ENCODE measurements around the gene GOSR2. TPM values are rescaled to one million over a fixed set of nuclear protein-coding genes. Genes with fewer than 3 reads are reported as not detected.

The GOSR2 gene
- polyA plus RNA-seq, 1 donor (not counting 4 experiments of a cell fraction or from before 2014, with no cell fraction given), result 48.6 TPM

GRCh38 chr17:46943501-46944393, 20.8 kb downstream of the GOSR2 start:
- TF ChIP-seq CTCF (optimal IDR thresholded peaks at IDR 0.05 in 1 of 3, IDR thresholded peaks at IDR 0.05 in 1 of 3, conservative IDR thresholded peaks at IDR 0.05 in 1 of 3; ENCODE audit: extremely low read depth in 1 of 3, insufficient read depth in 2 of 3, low read length in 3 of 3) (no peak), EZH2 (IDR thresholded peaks at IDR 0.05; ENCODE audit: low read length) (no peak)
- H3K9me1 ChIP-seq (ENCODE audit: control insufficient read depth, extremely low read depth, insufficient read depth, low read length), result no peaks in the 10 kb centered on the region
- H3K36me3 ChIP-seq (ENCODE audit: control insufficient read depth in 2 of 2, extremely low read depth in 1 of 2, insufficient read depth in 2 of 2, low read length in 2 of 2), result peaks cover 9 to 16% of the 10 kb centered on the region in 2 experiments
- H3K4me2 ChIP-seq (ENCODE audit: control insufficient read depth, extremely low read depth, insufficient read depth, low read depth, low read length), result no peak overlapping the region
- no peak overlapping the region for H2AFZ ChIP-seq (ENCODE audit: control insufficient read depth, low read length)
- peaks cover 3% of the 10 kb centered on the region for H4K20me1 ChIP-seq (ENCODE audit: control insufficient read depth, extremely low read depth, insufficient read depth, low read length)
- dilution Hi-C loops (cut with MboI; ENCODE audit: extremely low pct_ligation_motif_present, low sequenced_read_pairs), result no loop called here
- no peak overlapping the region for H3K9ac ChIP-seq (ENCODE audit: control insufficient read depth, extremely low read depth, insufficient read depth, low read length)
- no peaks in the 10 kb centered on the region for H3K27me3 ChIP-seq (ENCODE audit: control insufficient read depth, extremely low read depth, insufficient read depth, low read length)
- no peaks in the 10 kb centered on the region for H3K4me1 ChIP-seq (ENCODE audit: control insufficient read depth, extremely low read depth, insufficient read depth, low read length)
- no peak overlapping the region for H3K27ac ChIP-seq (ENCODE audit: control insufficient read depth, insufficient read depth, low read length)
- DNase-seq (ENCODE audit: low read depth, low spot score) (no peak), FAIRE-seq (no peak)
- no peaks in the 10 kb centered on the region for H3K9me3 ChIP-seq (ENCODE audit: control insufficient read depth, low read depth, low read length)
- no peaks in the 10 kb centered on the region for H3K79me2 ChIP-seq (ENCODE audit: control insufficient read depth, insufficient read depth, low read length)
- no peak overlapping the region for H3K4me3 ChIP-seq (ENCODE audit: control insufficient read depth in 2 of 3, extremely low read depth in 1 of 3, insufficient read depth in 2 of 3, low read depth in 1 of 3, low read length in 3 of 3)

- H3K9me1 ChIP-seq (ENCODE audit: control insufficient read depth, extremely low read depth, insufficient read depth, low read length), result no peaks in the 10 kb centered on the region
- no peaks in the 10 kb centered on the region for H3K79me2 ChIP-seq (ENCODE audit: control insufficient read depth, insufficient read depth, low read length)
- H3K4me3 ChIP-seq (ENCODE audit: control insufficient read depth in 2 of 3, extremely low read depth in 1 of 3, insufficient read depth in 2 of 3, low read depth in 1 of 3, low read length in 3 of 3), result no peak overlapping the region
- peaks cover 3% of the 10 kb centered on the region for H4K20me1 ChIP-seq (ENCODE audit: control insufficient read depth, extremely low read depth, insufficient read depth, low read length)
- FAIRE-seq, result no peak
- H3K36me3 ChIP-seq (ENCODE audit: control insufficient read depth in 2 of 2, extremely low read depth in 1 of 2, insufficient read depth in 2 of 2, low read length in 2 of 2), result peaks cover 1 to 4% of the 10 kb centered on the region in 2 experiments
- H2AFZ ChIP-seq (ENCODE audit: control insufficient read depth, low read length), result no peak overlapping the region
- H3K27ac ChIP-seq (ENCODE audit: control insufficient read depth, insufficient read depth, low read length), result no peak overlapping the region
- no peak for DNase-seq (ENCODE audit: low read depth, low spot score)
- H3K9me3 ChIP-seq (ENCODE audit: control insufficient read depth, low read depth, low read length), result no peaks in the 10 kb centered on the region
- no peak overlapping the region for H3K9ac ChIP-seq (ENCODE audit: control insufficient read depth, extremely low read depth, insufficient read depth, low read length)
- no peak for TF ChIP-seq EZH2 (IDR thresholded peaks at IDR 0.05; ENCODE audit: low read length)
- TF ChIP-seq CTCF (optimal IDR thresholded peaks at IDR 0.05 in 1 of 3, IDR thresholded peaks at IDR 0.05 in 1 of 3, conservative IDR thresholded peaks at IDR 0.05 in 1 of 3; ENCODE audit: extremely low read depth in 1 of 3, insufficient read depth in 2 of 3, low read length in 3 of 3), result no peak
- peaks cover 7% of the 10 kb centered on the region for H3K4me1 ChIP-seq (ENCODE audit: control insufficient read depth, extremely low read depth, insufficient read depth, low read length)
- dilution Hi-C loops (cut with MboI; ENCODE audit: extremely low pct_ligation_motif_present, low sequenced_read_pairs), result no loop called here
- H3K27me3 ChIP-seq (ENCODE audit: control insufficient read depth, extremely low read depth, insufficient read depth, low read length), result no peaks in the 10 kb centered on the region
- H3K4me2 ChIP-seq (ENCODE audit: control insufficient read depth, extremely low read depth, insufficient read depth, low read depth, low read length), result no peak overlapping the region
Observed at GRCh38 chr17:46944931-46945330, 22.0 kb downstream of the GOSR2 start.

Measured in keratinocyte (primary cell).